ENCODE measurements around the gene TRIM38. TPM values are rescaled to one million over a fixed set of nuclear protein-coding genes. Genes with fewer than 3 reads are reported as not detected.
A peak's percentile ranks its signal among the peaks of the same experiment; 100 is the strongest.

TRIM38 gene
- total and polyA plus RNA-seq, 2 of the 13 experiments (the other 11 are each of a cell fraction or from before 2014, with no cell fraction given) = 2.5 to 3.1 TPM

GRCh38 chr6:25930532-25931410 lies 31.8 kb upstream of the TRIM38 start, which contains the start of gene SLC17A2 (continued):
- TF ChIP-seq AHDC1 (CRISPR knock-in tag; IDR thresholded peaks at IDR 0.05; ENCODE audit: borderline replicate concordance) = peak; percentile 74; the same call in 1 of the 2 replicates
- no peak for TF ChIP-seq SSRP1 (CRISPR knock-in tag; IDR thresholded peaks at IDR 0.05)
- TF ChIP-seq THRA (CRISPR knock-in tag; IDR thresholded peaks at IDR 0.05; ENCODE audit: borderline replicate concordance) = no peak; the same call in 1 of the 2 replicates
- 0 out of 2 replicates have a peak, but pooled peaks have one; percentile 19 for TF ChIP-seq ZBTB7B (CRISPR knock-in tag; IDR thresholded peaks at IDR 0.05)
- no peak for TF ChIP-seq KDM5B (CRISPR knock-in tag; IDR thresholded peaks at IDR 0.05; ENCODE audit: borderline replicate concordance)
- TF ChIP-seq ZFP41 (CRISPR knock-in tag; IDR thresholded peaks at IDR 0.05; ENCODE audit: borderline replicate concordance) = no peak
- TF ChIP-seq SRSF9 (IDR thresholded peaks at IDR 0.05; ENCODE audit: borderline replicate concordance, insufficient read depth, low read depth, low read length, poor library complexity, severe bottlenecking) = no peak
- peak; percentile 82 for TF ChIP-seq ZNF781 (CRISPR knock-in tag; IDR thresholded peaks at IDR 0.05; ENCODE audit: borderline replicate concordance, not compliant biosample characterization)
- no peak for TF ChIP-seq ZSCAN20 (CRISPR knock-in tag; IDR thresholded peaks at IDR 0.05; ENCODE audit: borderline replicate concordance)
- peak; percentile 82 for TF ChIP-seq GATAD2A (CRISPR knock-in tag; IDR thresholded peaks at IDR 0.05)
- no peak for TF ChIP-seq PAWR (CRISPR knock-in tag; IDR thresholded peaks at IDR 0.05; ENCODE audit: borderline replicate concordance)
- TF ChIP-seq ZNF768 (CRISPR knock-in tag; IDR thresholded peaks at IDR 0.05) = no peak
- TF ChIP-seq ZNF354B (CRISPR knock-in tag; IDR thresholded peaks at IDR 0.05) = peak; percentile 23; the same call in 1 of the 2 replicates
- no peak for TF ChIP-seq PAF1 (CRISPR knock-in tag; IDR thresholded peaks at IDR 0.05)
- TF ChIP-seq ZBTB43 (CRISPR knock-in tag; conservative IDR thresholded peaks at IDR 0.05) = no peak; the same call in 1 of the 2 replicates
- TF ChIP-seq SP1 (IDR thresholded peaks at IDR 0.05) = no peak
- no peak for TF ChIP-seq SP1 (CRISPR knock-in tag; IDR thresholded peaks at IDR 0.05)
- no peak for TF ChIP-seq ZNF12 (CRISPR knock-in tag; IDR thresholded peaks at IDR 0.05)
- no peak for TF ChIP-seq FOSL1 (CRISPR knock-in tag; IDR thresholded peaks at IDR 0.05; ENCODE audit: borderline replicate concordance)
- TF ChIP-seq ZNF850 (CRISPR knock-in tag; conservative IDR thresholded peaks at IDR 0.05) = no peak
